ENCODE measurements around the gene POLR2H.
A peak's percentile ranks its signal among the peaks of the same experiment; 100 is the strongest.

POLR2H gene

DNA sequence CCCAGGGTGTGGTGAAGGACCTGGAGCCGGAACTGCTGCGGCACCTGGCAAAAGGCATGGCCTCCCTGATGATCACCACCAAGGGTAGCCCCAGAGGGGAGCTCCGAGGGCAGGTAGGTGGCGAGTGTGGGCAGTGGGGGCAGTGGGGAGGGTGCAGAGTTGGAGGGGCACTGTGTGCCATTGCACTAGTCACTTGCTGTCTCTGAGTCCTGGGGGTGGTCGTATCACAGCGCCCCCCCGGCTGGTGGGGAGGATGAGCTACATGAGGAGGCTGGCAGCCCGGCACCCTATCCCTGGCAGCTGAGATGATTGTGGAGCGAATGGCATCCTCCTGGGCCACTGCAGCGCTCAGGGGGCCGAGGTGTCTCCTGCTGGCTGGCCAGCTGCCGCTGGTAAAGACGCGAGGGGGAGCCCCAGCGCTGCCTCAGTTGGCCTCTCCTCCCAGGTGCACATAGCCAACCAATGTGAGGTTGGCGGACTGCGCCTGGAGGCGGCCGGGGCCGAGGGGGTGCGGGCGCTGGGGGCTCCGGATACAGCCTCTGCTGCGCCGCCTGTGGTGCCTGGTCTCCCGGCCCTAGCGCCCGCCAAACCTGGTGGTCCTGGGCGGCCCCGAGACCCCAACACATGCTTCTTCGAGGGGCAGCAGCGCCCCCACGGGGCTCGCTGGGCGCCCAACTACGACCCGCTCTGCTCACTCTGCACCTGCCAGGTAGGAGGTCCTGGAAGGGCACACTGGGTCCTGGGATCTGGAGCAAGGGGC, 24.7 kb downstream of the POLR2H start:
- DNase-seq (ENCODE audit: low read depth in 1 of 2, low spot score in 1 of 2), result no peak

DNA sequence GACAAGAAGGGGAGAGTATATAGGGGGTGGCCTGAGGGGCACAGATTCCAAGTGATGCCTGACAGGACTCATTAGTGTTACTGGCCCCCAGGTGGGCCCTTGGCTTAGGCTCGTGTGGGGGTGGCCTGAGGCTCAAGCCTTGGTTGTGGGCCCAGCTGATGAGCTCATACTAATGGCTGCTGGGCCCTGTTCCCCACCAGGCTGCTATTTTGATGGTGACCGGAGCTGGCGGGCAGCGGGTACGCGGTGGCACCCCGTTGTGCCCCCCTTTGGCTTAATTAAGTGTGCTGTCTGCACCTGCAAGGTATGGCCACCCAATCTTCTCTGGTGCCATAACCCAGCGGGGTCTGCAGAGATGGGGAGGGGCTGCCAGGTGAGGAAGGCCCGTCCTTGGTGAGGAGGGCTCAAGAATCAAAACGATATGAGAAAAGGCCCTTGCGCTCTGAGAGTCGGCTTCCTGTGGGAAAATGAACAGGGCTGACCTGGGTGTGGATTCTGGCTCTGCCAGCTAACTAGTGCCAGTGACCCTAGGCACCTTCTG, 25.7 kb downstream of the POLR2H start:
- no peak for DNase-seq (ENCODE audit: low read depth in 1 of 2, low spot score in 1 of 2)

DNA sequence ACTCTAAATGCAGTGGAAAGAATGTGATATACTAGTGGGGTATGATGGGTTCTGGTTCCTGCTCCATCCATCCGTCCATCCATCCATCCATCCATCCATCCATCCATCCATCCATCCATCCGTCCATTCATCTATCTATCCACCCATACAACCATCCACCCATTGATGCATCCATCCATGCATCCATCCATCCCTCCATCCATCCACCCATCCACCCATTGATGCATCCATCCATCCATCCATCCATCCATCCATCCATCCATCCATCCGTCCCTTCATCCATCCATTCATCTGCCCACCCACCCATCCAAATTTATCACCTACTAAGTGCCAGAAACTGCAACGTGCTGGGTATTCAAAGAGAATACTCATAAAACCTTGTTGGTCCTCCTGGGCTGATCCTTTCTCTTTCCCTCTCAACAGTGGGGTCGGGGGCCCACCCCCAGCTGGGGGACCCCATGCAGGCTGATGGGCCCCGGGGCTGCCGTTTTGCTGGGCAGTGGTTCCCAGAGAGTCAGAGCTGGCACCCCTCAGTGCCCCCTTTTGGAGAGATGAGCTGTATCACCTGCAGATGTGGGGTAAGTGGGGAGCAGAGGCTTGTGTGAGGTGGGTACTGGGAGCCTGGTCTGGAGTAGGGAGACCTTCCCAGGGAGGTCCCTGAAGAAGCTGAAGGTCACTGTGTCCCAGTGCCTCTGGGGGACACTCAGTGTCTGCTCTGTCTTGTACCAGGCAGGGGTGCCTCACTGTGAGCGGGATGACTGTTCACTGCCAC, 26.8 kb downstream of the POLR2H start:
- DNase-seq (ENCODE audit: low read depth in 1 of 2, low spot score in 1 of 2), result no peak

DNA sequence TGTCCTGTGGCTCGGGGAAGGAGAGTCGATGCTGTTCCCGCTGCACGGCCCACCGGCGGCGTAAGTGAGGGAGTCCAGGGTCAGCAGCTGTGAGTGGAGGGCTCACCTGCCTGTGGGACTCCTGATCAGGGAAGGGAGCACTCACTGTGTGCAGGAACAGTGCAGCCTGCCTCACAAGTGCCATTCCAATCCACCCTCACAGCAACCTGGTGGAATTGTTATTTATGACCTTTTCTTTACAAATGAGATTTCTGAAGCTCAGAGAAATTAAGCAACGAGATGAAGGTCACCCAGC, 27.4 kb downstream of the POLR2H start:
- DNase-seq (ENCODE audit: low read depth in 1 of 2, low spot score in 1 of 2), result no peak

DNA sequence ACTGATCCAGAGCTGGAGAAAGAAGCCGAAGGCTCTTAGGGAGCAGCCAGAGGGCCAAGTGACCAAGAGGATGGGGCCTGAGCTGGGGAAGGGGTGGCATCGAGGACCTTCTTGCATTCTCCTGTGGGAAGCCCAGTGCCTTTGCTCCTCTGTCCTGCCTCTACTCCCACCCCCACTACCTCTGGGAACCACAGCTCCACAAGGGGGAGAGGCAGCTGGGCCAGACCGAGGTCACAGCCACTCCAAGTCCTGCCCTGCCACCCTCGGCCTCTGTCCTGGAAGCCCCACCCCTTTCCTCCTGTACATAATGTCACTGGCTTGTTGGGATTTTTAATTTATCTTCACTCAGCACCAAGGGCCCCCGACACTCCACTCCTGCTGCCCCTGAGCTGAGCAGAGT, 27.9 kb downstream of the POLR2H start:
- no peak for DNase-seq (ENCODE audit: low read depth in 1 of 2, low spot score in 1 of 2)

DNA sequence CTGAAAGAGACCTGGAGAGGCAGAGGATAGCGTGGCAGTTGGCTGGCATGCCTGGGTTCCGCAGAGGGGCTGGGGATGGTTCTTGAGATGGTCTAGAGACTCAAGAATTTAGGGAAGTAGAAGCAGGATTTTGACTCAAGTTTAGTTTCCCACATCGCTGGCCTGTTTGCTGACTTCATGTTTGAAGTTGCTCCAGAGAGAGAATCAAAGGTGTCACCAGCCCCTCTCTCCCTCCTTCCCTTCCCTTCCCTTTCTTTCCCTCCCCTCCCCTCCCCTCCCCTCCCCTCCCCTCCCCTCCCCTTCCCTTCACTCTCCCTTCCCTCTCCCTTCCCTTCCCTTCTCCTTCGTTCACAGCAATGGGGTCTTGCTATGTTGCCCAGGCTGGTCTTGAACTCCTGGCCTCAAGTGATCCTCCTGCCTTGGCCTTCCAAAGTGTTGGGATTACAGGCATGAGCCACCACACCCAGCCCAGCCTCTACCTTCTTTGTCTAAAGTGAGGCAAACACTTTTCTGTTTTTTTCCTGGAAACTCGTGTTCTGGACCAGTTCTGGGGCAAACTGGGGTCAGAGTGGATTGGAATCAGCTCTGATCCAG, 28.5 kb downstream of the POLR2H start:
- no peak for DNase-seq (ENCODE audit: low read depth in 1 of 2, low spot score in 1 of 2)

DNA sequence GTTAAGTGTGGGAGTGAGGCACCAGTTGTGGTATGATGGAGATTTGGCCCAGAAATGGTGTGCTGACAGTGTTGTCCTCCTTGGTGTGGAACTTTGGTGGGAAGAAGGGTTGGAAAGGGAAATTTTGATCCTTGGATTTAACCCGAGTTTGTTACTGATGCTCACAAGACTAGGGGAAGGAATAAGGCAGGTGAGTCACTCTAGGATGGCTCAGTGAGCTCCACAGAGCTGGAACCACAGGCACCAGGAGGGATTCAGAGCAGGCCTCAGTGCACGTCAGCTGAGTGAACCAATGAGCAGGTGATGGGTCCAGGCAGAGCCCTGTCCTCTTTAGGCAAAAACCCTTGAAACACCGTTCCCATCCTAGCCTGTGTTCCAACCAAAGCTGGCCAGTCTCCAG, 29.8 kb downstream of the POLR2H start:
- DNase-seq (ENCODE audit: low read depth in 1 of 2, low spot score in 1 of 2), result no peak

DNA sequence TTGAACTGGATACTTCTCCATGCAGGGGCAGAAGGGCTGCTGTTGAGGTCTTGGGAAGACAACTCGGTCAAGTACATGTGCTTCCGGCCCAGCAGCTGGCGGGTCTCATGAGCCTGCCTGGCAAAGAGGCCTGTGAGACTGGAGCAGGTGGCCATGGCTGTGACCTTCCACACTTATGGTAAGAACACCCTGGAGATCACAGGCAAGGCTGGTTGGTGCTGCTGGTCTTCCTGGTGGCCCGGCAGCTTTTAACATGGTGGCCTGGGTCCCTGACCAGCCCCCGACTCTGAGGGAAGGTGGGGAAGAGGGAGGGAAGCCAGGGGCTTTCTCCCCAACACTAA, 33.8 kb downstream of the POLR2H start:
- no peak for DNase-seq (ENCODE audit: low read depth in 1 of 2, low spot score in 1 of 2)

DNA sequence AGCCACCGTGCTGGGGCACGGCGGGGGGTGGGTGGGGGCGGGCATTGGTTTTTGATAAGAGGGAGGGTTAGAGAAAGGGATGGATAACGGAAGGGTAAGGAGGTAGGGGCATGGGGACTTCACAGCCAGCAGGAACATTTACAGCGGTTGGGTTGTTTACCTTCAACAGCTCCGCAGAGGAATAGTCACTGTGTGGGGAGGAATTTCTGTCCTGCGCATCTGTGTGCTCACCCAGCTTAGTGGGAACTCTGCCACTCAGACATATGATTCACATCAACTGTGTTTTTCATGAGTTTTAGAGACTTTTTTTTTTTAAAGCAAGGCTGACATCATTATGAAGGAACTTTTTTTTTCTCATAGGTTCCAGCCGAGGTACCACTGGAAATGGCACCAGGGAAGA, 37.9 kb downstream of the POLR2H start:
- DNase-seq (ENCODE audit: low read depth in 1 of 2, low spot score in 1 of 2), result no peak

DNA sequence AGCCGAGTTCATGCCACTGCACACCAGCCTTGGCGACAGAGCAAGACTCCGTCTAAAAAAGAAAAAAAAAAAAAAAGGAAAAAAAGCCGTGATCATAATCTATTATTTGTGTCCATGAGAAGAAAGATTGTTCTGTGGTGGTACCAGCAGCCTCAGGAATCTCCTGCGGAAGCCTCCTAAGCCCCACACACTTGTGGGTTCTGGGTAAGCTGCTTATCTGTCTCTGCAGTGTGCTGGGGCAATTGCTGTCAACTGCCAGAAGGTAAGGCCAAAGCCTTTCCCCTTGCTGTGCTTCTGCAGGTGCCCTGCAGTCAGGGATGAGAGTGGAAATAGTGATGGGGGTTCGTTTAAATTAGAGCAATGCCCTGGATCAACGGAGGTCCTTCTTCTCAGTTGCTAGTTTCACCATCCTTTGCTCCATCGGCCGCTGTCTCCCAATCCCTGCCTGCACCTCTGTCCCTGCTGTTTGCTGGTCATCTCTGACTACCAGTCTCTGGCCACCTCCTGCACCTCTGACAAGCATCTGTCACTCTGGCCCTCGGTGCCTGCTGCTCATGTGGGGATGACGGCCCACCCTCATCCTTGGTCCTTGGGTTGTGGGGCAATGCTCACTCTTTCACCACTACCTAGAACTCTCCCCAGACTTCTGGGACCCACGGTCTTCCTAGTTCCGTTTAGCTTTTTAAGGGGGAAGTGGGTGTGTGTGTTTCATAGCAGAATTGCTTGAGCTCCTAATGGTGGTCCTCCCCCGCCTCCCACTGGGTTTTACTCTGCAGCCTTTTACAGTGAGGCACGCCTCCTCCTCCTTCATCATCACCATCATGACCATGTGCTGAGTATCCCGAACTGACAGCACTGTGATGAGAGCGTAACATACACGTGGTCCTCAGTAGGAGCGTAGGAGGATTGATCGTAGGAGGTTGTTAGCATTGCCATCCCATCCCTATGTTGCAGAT, 43.8 kb downstream of the POLR2H start:
- DNase-seq (ENCODE audit: low read depth in 1 of 2, low spot score in 1 of 2), result no peak

DNA sequence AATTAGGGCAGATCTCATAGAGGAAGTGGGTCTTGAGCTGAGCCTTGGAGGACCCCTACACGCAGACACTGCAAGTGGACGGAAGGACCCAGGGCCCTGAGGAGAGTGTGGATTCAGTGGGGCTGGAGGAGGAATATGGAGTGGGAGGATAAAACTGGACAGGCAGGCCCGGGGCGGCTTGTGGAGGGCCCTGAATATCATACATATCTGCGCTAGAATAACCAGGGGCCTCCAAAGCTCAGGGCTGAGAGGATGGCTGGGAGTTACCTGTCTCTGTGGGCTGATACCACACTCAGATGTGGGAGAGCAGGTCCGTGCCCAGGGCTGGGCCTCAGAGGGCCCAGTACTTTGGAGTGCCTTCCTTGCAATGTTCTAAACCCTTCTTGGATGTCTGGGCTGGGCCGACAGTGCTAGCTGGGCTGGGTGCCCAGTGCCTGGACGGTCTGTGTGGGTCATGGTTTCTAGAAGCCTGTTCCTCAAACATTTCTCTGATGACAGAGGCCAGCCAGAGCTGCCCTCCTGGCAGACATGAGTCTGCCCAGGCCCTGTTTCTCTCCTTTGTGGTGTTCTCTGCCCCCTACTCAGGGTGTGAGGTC, 47.9 kb downstream of the POLR2H start:
- no peak for DNase-seq (ENCODE audit: low read depth in 1 of 2, low spot score in 1 of 2)

DNA sequence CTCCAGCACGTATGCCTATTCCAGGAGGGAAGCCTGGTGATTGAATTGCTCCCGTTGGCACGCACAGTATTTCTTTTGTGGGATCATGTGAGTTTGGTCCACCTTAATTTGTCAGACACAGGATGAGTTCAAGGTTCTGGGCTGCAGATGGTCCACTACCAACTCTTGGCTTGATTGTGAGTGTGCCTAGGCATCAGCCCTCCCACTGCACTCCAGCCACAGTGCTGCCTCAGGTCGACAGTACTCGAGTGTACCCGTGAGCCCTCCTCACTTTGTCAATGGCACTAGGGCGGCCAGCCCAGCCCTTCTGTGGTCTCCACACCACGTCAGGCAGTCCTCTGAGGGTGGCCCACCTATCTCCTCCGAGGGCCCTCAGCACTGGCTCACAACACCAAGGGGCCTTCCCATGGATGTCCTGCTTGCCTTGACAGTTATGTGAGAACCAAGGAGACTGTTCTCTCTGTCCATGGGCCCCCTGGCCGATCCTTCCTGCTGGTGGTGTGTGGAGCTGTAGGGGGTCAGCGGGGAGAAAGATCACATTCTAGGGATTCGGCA, 48.5 kb downstream of the POLR2H start:
- no peak for DNase-seq (ENCODE audit: low read depth in 1 of 2, low spot score in 1 of 2)

DNA sequence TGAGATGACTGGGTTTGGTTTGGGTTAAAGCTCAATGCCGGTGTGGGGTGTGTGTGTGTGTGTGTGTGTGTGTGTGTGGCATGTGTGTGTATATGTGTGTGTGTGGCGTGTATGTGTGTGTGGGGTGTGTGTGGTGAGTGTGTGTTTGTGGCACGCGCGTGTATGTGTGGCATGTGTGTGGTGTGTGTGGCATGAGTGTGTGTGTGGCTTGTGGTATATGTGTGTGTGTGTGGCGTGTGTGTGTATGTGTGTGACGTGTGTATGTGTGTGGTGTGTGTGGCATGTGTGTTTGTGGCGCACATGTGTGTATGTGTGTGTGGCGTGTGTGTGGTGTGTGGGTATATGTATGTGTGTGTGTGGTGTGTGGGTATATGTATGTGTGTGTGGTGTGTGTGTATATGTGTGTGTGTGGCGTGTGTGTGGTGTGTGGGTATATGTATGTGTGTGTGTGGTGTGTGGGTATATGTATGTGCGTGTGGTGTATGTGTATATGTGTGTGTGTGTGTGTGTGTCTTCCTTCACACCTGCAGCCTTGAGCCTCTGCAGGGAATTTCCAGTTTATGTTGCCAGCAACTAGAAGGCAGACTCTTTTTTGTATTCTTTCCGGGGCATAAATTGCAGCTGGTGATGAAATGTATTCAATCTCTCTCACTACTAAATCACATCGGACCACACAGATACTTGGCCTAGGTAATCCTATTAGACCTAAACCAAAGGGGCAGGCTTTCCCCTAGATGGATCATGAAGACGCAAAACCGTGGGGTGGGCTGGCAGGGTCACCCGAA, 53.1 kb downstream of the POLR2H start:
- DNase-seq (ENCODE audit: low read depth in 1 of 2, low spot score in 1 of 2), result no peak

DNA sequence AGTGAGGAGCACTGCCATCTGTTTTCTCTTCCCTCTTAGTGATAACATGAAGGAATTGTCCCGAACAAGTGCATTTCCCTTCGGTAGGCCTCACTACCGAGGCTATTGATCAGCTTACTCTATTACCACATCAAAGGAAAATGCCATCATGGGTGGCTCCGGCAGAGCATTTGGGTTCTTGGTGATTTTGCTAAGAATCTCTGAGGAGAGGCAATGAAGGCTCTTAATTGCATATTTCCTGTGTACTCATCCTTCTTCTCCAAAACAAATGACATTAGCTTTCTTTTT, 53.6 kb downstream of the POLR2H start:
- no peak for DNase-seq (ENCODE audit: low read depth in 1 of 2, low spot score in 1 of 2)

DNA sequence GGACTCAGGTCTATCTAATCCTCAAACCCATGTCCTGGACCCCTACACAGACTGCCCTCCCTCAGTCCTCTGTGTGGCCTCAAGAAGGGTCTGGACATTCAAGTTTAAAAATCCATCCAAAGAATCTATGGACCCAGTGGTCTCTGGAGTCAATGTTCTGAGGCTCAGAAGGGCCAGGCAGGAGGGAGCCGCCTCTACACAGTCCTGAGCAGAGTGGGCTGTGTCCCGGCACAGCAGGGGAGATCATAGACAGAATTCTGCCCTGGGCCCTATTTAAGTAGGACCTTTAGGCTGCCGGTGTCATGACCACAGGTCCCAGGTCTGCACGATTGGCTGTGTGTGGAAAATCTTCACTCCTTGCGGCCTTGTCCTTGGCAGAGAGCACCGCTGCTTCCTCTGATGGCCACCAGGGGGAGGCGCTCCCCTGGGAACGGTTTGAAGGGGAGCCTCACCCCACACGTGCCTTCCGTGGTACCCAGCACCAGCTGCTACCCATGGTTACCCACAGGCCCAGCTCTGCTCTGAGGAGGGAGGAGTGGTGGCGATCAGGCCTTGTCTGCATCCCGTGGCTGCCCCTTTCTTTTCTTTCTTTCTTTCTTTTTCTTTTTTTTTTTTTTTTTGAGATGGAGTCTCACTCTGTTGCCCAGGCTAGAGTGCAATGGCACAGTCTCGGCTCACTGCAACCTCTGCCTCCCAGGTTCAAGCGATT, 56.3 kb downstream of the POLR2H start:
- DNase-seq (ENCODE audit: low read depth in 1 of 2, low spot score in 1 of 2), result peak; percentile 39 to 64
